CD4-positive, alpha-beta T cell (primary cell): ENCODE data around the gene TCHH. TPM values are rescaled to one million over a fixed set of nuclear protein-coding genes. Genes with fewer than 3 reads are reported as not detected.

Source experiments
- ATAC-seq: fragments of 200-7000 bp; cut with Tn5 transposase; one replicate; pipeline ENCODE4 v1.10.0; 2022; ENCODE audit warnings: mild to moderate bottlenecking; ENCODE audit not compliant: poor library complexity
- CTCF ChIA-PET: fragments of 350-600 bp; sonication (Branson Sonifier 250); formaldehyde crosslinking; loops from one replicate; lab custom pipeline; 2021; ENCODE audit warnings: antibody characterized with exemption, inconsistent platforms; lab: Charles Lee
- POLR2A ChIA-PET: fragments of 350-600 bp; sonication (Branson Sonifier 250); formaldehyde crosslinking; loops from one replicate; lab custom pipeline; 2021; ENCODE audit warnings: antibody characterized with exemption, inconsistent platforms; lab: Charles Lee
- DNase-seq, 14 experiments: peaks; one replicate each; pipeline ENCODE4 v3.0.0-alpha.2; 2013 to 2020; ENCODE audit warnings: mixed read lengths in 2 of 14
- H3K27ac ChIP-seq, 2 donors: one replicate each; pipeline versions ENCODE4 v1.5.1 to v1.7.0; 2013; ENCODE audit warnings: low read length in 2 of 2, low read depth in 1 of 2, mild to moderate bottlenecking in 1 of 2
- H3K27me3 ChIP-seq, 2 experiments: 1 replicate in 1 of 2; 2 replicates in 1 of 2; pipeline versions ENCODE4 v1.6.1 to v1.7.0; 2013; ENCODE audit warnings: low read length in 2 of 2, control low read depth in 1 of 2, mild to moderate bottlenecking in 1 of 2, moderate library complexity in 1 of 2; ENCODE audit not compliant: insufficient read depth in 2 of 2, control insufficient read depth in 1 of 2
- H3K36me3 ChIP-seq: one replicate; pipeline ENCODE4 v1.6.1; 2013; ENCODE audit warnings: low read length, control low read depth; ENCODE audit not compliant: insufficient read depth
- H3K4me1 ChIP-seq: one replicate; pipeline ENCODE4 v1.6.1; 2013; ENCODE audit warnings: low read length, control low read depth; ENCODE audit not compliant: insufficient read depth
- H3K4me3 ChIP-seq: one replicate; pipeline ENCODE4 v1.5.1; 2013; ENCODE audit warnings: mild to moderate bottlenecking, low read length, moderate library complexity
- H3K9me3 ChIP-seq, 2 experiments: 1 replicate in 1 of 2; 2 replicates in 1 of 2; pipeline versions ENCODE4 v1.6.1 to v1.7.0; 2013; ENCODE audit warnings: low read length in 2 of 2, mild to moderate bottlenecking in 2 of 2, control low read depth in 1 of 2, moderate library complexity in 1 of 2; ENCODE audit not compliant: control insufficient read depth in 1 of 2, insufficient read depth in 1 of 2
- H3K27ac Mint-ChIP-seq: one replicate; pipeline ENCODE4 v1.8.0; 2020; ENCODE audit warnings: mixed read lengths
- H3K27me3 Mint-ChIP-seq: one replicate; pipeline ENCODE4 v1.8.0; 2021; ENCODE audit warnings: mixed read lengths
- H3K36me3 Mint-ChIP-seq: one replicate; pipeline ENCODE4 v1.8.0; 2021; ENCODE audit warnings: low read depth, mixed read lengths
- H3K4me1 Mint-ChIP-seq: one replicate; pipeline ENCODE4 v1.8.0; 2021; ENCODE audit warnings: low read depth, mixed read lengths
- H3K4me3 Mint-ChIP-seq: one replicate; pipeline ENCODE4 v1.8.0; 2020; ENCODE audit warnings: mild to moderate bottlenecking, mixed read lengths
- H3K9me3 Mint-ChIP-seq: one replicate; pipeline ENCODE4 v1.8.0; 2020; ENCODE audit warnings: mixed read lengths
- intact Hi-C, 2 experiments: fragments of 100-400 bp; cut with DNase I in 1 of 2; cut with micrococcal nuclease in 1 of 2; formaldehyde crosslinking; loops; one replicate each; pipeline versions ENCODE4 v1.15.1 to v1.9.0; 2023 to 2025; cut with DNase I, micrococcal nuclease
- total RNA-seq, 174 experiments: library from RNA in 2 of 174; stranded (reverse) in 2 of 174; gene quantifications; one replicate each; pipeline ENCODE4 v1.2.3 and lab custom pipeline; 2021 to 2026
- TF ChIP-seq, protein P1 (sequence below): fragments of 200-600 bp; IDR thresholded peaks from one replicate; pipeline ENCODE4 v1.8.0; 2022; ENCODE audit warnings: antibody characterized with exemption, mild to moderate bottlenecking

Gene TCHH
- total RNA-seq, 2 experiments from 2014 or later, result not detected

DNA sequence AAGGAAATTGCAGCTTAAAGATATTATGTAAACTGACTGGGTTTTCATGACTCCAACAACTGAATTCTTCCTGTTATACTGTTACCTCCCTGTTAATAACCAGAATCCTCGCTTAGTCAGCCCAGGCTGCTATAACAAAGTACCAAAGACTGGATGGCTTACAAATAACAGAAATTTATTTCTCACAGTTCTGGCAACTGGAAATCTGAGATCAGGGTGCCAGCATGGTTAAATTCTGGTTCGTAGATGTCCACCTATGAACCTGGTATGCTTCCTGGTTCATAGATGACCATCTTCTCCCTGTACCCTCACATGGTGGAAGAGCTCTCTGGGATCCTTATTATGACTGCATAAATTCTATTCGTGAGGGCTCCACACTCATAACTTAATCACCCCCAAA, 18.3 kb downstream of the TCHH start:
- POLR2A ChIA-PET, result no interaction called here
- Mint-ChIP-seq H3K4me1 (no peaks in the 10 kb centered on the region), H3K9me3 (peaks cover 10% of the 10 kb centered on the region), H3K4me3 (no peak overlapping the region), H3K36me3 (no peaks in the 10 kb centered on the region), H3K27ac (no peak overlapping the region), H3K27me3 (peaks cover 85% of the 10 kb centered on the region)
- Histone ChIP-seq H3K36me3 (no peaks in the 10 kb centered on the region), H3K27me3 (peaks cover 3 to 55% of the 10 kb centered on the region in 2 experiments), H3K4me3 (no peak overlapping the region), H3K27ac (no peak overlapping the region), H3K4me1 (no peaks in the 10 kb centered on the region), H3K9me3 (peaks cover 0 to 14% of the 10 kb centered on the region in 2 experiments)
- CTCF ChIA-PET, result no interaction called here
- no peak for ATAC-seq
- no peak for DNase-seq
- intact Hi-C loops, result no loop called here
- TF ChIP-seq, protein P1, sequence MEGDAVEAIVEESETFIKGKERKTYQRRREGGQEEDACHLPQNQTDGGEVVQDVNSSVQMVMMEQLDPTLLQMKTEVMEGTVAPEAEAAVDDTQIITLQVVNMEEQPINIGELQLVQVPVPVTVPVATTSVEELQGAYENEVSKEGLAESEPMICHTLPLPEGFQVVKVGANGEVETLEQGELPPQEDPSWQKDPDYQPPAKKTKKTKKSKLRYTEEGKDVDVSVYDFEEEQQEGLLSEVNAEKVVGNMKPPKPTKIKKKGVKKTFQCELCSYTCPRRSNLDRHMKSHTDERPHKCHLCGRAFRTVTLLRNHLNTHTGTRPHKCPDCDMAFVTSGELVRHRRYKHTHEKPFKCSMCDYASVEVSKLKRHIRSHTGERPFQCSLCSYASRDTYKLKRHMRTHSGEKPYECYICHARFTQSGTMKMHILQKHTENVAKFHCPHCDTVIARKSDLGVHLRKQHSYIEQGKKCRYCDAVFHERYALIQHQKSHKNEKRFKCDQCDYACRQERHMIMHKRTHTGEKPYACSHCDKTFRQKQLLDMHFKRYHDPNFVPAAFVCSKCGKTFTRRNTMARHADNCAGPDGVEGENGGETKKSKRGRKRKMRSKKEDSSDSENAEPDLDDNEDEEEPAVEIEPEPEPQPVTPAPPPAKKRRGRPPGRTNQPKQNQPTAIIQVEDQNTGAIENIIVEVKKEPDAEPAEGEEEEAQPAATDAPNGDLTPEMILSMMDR, result no peak

DNA sequence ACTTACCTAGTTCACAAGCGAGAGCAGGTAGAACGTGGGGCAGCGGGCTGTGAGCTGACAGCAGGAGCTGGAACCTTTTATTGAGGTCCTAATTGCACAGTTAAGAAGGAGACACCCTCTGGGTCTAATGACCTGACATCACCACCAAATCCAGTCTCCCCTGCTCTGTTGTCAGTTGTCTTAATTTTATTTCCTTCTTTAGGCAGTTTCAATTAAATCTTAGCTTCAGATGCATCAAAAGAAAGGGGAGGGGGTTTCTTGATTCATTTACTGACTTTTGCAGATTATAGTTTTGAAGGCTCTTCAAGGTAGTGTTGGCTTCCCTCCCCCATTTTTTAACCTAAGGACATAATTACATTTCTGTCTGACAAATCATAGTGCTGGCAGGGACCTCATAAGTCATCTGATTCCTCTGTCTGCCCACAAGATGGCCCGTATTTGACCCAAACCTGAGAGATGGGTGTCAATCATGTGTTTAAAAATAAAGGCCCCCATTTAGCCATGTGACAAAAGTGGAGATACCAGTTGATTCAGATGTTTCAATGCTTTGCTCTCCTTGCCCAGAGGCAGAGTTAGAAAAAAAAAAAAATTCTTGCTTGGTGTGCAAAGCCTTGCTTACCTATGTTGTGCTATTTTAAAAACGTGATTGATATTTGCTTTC, 26.1 kb downstream of the TCHH start, which contains the start of gene TCHHL1:
Gene TCHHL1 (minus strand): TSS at position 51 of the 661 bp plus-strand sequence. CDS start 921 bp downstream, outside the sequence.
- no peak for DNase-seq
- H3K9me3 Mint-ChIP-seq, result peaks cover 11% of the 10 kb centered on the region
- no peaks in the 10 kb centered on the region for H3K4me1 ChIP-seq
- no peak within 1 kb of the TSS for H3K4me3 ChIP-seq
- intact Hi-C loops, result no loop called here
- H3K9me3 ChIP-seq, result peaks cover 0 to 14% of the 10 kb centered on the region in 2 experiments
- ATAC-seq, result no peak
- H3K4me1 Mint-ChIP-seq, result no peaks in the 10 kb centered on the region
- CTCF ChIA-PET, result no interaction called here
- H3K36me3 ChIP-seq, result no peaks in the 10 kb centered on the region
- H3K27ac Mint-ChIP-seq, result no peak within 1 kb of the TSS
- no peak within 1 kb of the TSS for H3K4me3 Mint-ChIP-seq
- TF ChIP-seq, protein P1, result no peak
- peaks cover 31% of the 10 kb centered on the region for H3K27me3 Mint-ChIP-seq
- H3K36me3 Mint-ChIP-seq, result no peaks in the 10 kb centered on the region
- peaks cover 20 to 37% of the 10 kb centered on the region in 2 experiments for H3K27me3 ChIP-seq
- no peak within 1 kb of the TSS for H3K27ac ChIP-seq
- POLR2A ChIA-PET, result no interaction called here

GRCh38 chr1:152086760-152087159, 28.5 kb downstream of the TCHH start:
- Mint-ChIP-seq H3K4me1 (no peaks in the 10 kb centered on the region), H3K27me3 (peaks cover 19% of the 10 kb centered on the region), H3K27ac (no peak overlapping the region), H3K4me3 (no peak overlapping the region), H3K36me3 (no peaks in the 10 kb centered on the region), H3K9me3 (no peaks in the 10 kb centered on the region)
- H3K36me3 ChIP-seq, result no peaks in the 10 kb centered on the region
- no peaks in the 10 kb centered on the region for H3K9me3 ChIP-seq
- no peak overlapping the region for H3K27ac ChIP-seq
- no peak for DNase-seq
- ChIA-PET CTCF (no interaction called here), POLR2A (no interaction called here)
- no peaks in the 10 kb centered on the region for H3K4me1 ChIP-seq
- H3K27me3 ChIP-seq, result peaks cover 20 to 30% of the 10 kb centered on the region in 2 experiments
- H3K4me3 ChIP-seq, result no peak overlapping the region
- ATAC-seq, result no peak
- intact Hi-C loops, result no loop called here
- TF ChIP-seq, protein P1, result no peak
